ENCODE measurements around the gene PFKFB2.

PFKFB2 gene

DNA sequence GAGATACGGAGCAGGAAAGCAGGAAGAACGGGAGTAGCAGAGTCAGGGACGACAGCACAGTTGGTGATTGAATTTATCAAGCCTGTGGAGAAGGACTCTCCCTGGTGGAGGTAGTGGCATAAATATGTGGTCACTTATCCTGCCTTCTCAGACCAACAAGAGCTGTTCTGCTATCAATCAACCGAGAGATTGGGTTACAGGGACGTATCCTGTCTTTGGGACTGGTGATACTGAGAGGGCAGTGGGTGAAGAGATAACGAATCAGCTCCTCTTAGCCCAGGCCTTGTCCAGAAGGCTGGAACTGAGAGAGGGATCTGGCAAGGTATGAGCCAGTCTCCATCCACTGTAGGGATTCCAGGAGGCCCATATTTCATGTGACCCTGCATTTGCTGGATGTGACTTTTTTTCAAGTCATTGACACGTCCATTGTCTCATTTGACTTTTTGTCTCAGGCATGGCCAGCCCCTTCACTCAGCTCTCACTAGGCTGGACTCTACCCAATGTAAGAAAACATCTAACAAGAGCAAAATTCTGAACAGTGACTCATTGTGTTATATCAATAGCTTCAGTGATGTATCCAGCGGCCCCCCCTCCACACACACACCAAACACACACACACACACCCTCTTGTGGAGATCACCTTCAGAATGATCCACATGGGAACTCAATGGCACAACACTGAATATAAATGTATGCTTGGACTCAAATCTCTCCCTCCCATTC, 31.8 kb upstream of the PFKFB2 start:
- peaks cover 0 to 41% (median 0%) of the 10 kb centered on the region in 10 experiments; a peak in 6 of 20 replicates for H3K4me1 ChIP-seq
- no peaks in the 10 kb centered on the region for H4K20me1 ChIP-seq
- H3K9me3 ChIP-seq (replicated peaks in 1 of 11) = no peaks in the 10 kb centered on the region
- peak overlapping the region in 1 of 11 experiments; percentile 9; a peak in 1 of 22 replicates for H3K4me2 ChIP-seq
- no peak for TF ChIP-seq Cebpa-rat (IDR thresholded peaks at IDR 0.05)
- no peak overlapping the region for H3K4me3 ChIP-seq
- H3K9ac ChIP-seq = no peak overlapping the region
- H3K27ac ChIP-seq = no peak overlapping the region
- no peaks in the 10 kb centered on the region for H3K36me3 ChIP-seq
- H3K27me3 ChIP-seq = no peaks in the 10 kb centered on the region

GRCh38 chr1:207021876-207022596, 31.0 kb upstream of the PFKFB2 start:
- Histone ChIP-seq H3K4me2 (no peak overlapping the region), H3K4me3 (no peak overlapping the region), H3K36me3 (no peaks in the 10 kb centered on the region), H4K20me1 (no peaks in the 10 kb centered on the region), H3K9ac (no peak overlapping the region), H3K9me3 (replicated peaks in 1 of 11) (no peaks in the 10 kb centered on the region), H3K4me1 (peaks cover 0 to 46% (median 0%) of the 10 kb centered on the region in 10 experiments; a peak in 6 of 20 replicates), H3K27me3 (no peaks in the 10 kb centered on the region), H3K27ac (no peak overlapping the region)
- TF ChIP-seq Cebpa-rat (IDR thresholded peaks at IDR 0.05) = no peak

- H3K4me3 ChIP-seq = no peak overlapping the region
- H4K20me1 ChIP-seq = no peaks in the 10 kb centered on the region
- H3K27ac ChIP-seq = no peak overlapping the region
- no peaks in the 10 kb centered on the region for H3K27me3 ChIP-seq
- peaks cover 0 to 39% (median 0%) of the 10 kb centered on the region in 10 experiments; a peak in 6 of 20 replicates for H3K4me1 ChIP-seq
- no peaks in the 10 kb centered on the region for H3K36me3 ChIP-seq
- TF ChIP-seq Cebpa-rat (IDR thresholded peaks at IDR 0.05) = no peak
- no peak overlapping the region for H3K9ac ChIP-seq
- H3K9me3 ChIP-seq (replicated peaks in 1 of 11) = no peaks in the 10 kb centered on the region
- no peak overlapping the region for H3K4me2 ChIP-seq
These were observed 29.9 kb upstream of the PFKFB2 start for GRCh38 chr1:207022996-207023679.

DNA sequence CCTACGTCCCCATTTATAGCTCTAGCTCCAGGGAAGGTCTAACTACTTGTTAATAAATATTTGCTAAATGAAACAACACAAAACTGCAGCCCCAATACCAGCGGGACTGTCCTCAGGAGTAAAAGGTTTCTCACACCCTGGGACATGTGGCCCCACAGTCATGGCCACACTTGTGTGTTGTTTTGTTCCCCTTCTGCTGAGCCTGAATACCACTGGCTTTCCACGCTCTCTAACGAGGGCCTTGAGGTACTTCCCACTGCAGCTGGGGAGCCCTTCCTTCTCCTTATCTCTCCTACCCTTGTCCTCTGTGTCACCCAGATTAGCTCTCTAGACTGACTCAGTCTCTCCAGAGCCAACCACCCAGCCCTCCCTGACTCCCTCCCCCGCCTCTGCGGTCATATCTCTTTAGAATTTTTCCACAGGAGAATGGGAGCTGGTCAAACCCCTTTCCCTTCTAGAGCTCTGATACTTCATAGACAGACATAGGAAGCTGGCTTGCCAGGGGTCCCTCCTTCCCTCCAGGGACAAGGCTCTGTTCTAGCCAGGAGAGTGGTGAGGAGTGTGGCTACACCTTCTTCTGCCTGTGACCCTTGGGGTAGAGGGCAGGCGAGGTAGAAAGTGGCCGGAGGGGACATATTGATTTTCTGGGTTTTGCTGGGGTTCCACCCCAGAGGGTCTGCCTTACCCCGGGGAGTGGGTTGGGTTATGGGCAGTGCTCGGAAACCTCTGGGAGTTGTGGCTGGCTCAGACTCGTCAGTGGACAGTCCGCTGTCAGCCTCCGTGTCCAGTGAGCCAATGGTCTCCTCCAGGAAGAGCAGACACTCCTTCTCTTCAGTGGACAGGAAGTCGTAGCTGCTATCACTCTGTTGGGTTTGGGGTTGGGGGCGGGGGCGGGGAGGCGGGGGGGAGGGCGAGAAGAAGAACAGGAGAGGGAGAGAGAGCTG, 28.6 kb upstream of the PFKFB2 start:
- no peak for TF ChIP-seq Cebpa-rat (IDR thresholded peaks at IDR 0.05)
- no peaks in the 10 kb centered on the region for H3K36me3 ChIP-seq
- no peak overlapping the region for H3K9ac ChIP-seq
- H3K4me1 ChIP-seq = peaks cover 0 to 34% (median 0%) of the 10 kb centered on the region in 10 experiments; a peak in 6 of 20 replicates
- no peak overlapping the region for H3K4me3 ChIP-seq
- no peaks in the 10 kb centered on the region for H3K9me3 ChIP-seq (replicated peaks in 1 of 11)
- H3K27me3 ChIP-seq = no peaks in the 10 kb centered on the region
- H3K4me2 ChIP-seq = peak overlapping the region in 3 of 11 experiments; percentile 2 to 52 (median 26); a peak in 5 of 22 replicates
- no peaks in the 10 kb centered on the region for H4K20me1 ChIP-seq
- H3K27ac ChIP-seq = no peak overlapping the region

- Histone ChIP-seq H3K9ac (no peak overlapping the region), H3K4me3 (no peak overlapping the region), H3K4me2 (peak overlapping the region in 3 of 11 experiments; percentile 14 to 48 (median 45); a peak in 5 of 22 replicates), H3K9me3 (replicated peaks in 1 of 11) (no peaks in the 10 kb centered on the region), H4K20me1 (no peaks in the 10 kb centered on the region), H3K27me3 (no peaks in the 10 kb centered on the region), H3K27ac (no peak overlapping the region), H3K4me1 (peaks cover 0 to 34% (median 0%) of the 10 kb centered on the region in 10 experiments; a peak in 6 of 20 replicates), H3K36me3 (no peaks in the 10 kb centered on the region)
- TF ChIP-seq Cebpa-rat (IDR thresholded peaks at IDR 0.05) = no peak
These were observed 27.8 kb upstream of the PFKFB2 start for GRCh38 chr1:207025146-207025880.

- Histone ChIP-seq H3K36me3 (no peaks in the 10 kb centered on the region), H3K9me3 (replicated peaks in 1 of 11) (no peaks in the 10 kb centered on the region), H3K4me1 (peaks cover 0 to 30% (median 0%) of the 10 kb centered on the region in 10 experiments; a peak in 6 of 20 replicates), H3K9ac (no peak overlapping the region), H3K27me3 (no peaks in the 10 kb centered on the region), H3K4me3 (no peak overlapping the region), H3K4me2 (peak overlapping the region in 3 of 11 experiments; percentile 14 to 48 (median 45); a peak in 5 of 22 replicates), H4K20me1 (no peaks in the 10 kb centered on the region), H3K27ac (no peak overlapping the region)
- no peak for TF ChIP-seq Cebpa-rat (IDR thresholded peaks at IDR 0.05)
These were observed 27.0 kb upstream of the PFKFB2 start for GRCh38 chr1:207026104-207026534.

- no peaks in the 10 kb centered on the region for H3K9me3 ChIP-seq (replicated peaks in 1 of 11)
- H3K36me3 ChIP-seq = no peaks in the 10 kb centered on the region
- no peak overlapping the region for H3K4me2 ChIP-seq
- H3K4me1 ChIP-seq = peaks cover 0 to 30% (median 0%) of the 10 kb centered on the region in 10 experiments; a peak in 6 of 20 replicates
- H3K9ac ChIP-seq = no peak overlapping the region
- no peaks in the 10 kb centered on the region for H3K27me3 ChIP-seq
- no peak for TF ChIP-seq Cebpa-rat (IDR thresholded peaks at IDR 0.05)
- no peak overlapping the region for H3K27ac ChIP-seq
- H4K20me1 ChIP-seq = no peaks in the 10 kb centered on the region
- no peak overlapping the region for H3K4me3 ChIP-seq
These were observed 25.8 kb upstream of the PFKFB2 start for GRCh38 chr1:207027206-207027777.

Measured in BLaER1 treated with 17β-estradiol and CSF1 and Interleukin-3, amounts not matched to agents 10 nM and 100 nM (cell line).